HG02885 (cell line): Measurements from ENCODE around the gene ZNF292.
"Not testable (repeated sequence)": the region's sequence is repeated elsewhere in the genome, so short reads cannot be mapped to it uniquely, and the experiment has no call there.

Source experiments
- ATAC-seq: cut with Tn5 transposase; IDR thresholded peaks from one replicate; pipeline ENCODE4 v1.9.1; 2021; ENCODE audit warnings: mild to moderate bottlenecking; ENCODE audit not compliant: unreplicated experiment, poor library complexity

ZNF292 gene

DNA sequence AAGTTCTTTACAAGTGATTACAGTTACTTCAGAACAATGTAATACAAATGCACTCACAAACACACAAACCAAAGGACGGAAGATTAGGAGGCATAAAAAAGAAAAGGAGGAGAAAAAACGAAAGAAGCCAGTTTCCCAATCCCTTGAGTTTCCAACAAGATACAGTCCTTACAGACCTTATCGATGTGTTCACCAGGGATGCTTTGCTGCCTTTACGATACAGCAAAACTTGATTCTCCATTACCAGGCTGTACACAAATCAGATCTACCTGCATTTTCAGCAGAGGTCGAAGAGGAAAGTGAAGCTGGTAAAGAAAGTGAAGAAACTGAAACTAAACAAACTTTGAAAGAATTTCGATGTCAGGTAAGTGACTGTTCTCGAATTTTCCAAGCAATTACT is 104.4 kb downstream of the ZNF292 start:
- no peak for ATAC-seq

DNA sequence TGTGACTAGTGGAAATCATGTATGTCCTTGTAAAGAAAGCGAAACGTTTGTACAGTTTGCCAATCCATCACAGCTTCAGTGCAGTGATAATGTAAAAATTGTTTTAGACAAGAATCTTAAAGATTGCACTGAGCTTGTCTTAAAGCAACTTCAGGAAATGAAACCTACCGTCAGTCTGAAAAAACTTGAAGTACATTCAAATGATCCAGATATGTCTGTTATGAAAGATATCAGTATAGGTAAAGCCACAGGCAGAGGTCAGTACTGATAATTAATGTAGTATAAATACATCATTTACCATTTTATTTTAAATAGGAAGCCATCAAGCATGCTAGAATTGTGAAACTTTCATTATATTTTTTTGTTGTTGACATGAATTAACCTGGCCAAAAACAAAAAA is 106.2 kb downstream of the ZNF292 start:
- peak; percentile 54 for ATAC-seq

DNA sequence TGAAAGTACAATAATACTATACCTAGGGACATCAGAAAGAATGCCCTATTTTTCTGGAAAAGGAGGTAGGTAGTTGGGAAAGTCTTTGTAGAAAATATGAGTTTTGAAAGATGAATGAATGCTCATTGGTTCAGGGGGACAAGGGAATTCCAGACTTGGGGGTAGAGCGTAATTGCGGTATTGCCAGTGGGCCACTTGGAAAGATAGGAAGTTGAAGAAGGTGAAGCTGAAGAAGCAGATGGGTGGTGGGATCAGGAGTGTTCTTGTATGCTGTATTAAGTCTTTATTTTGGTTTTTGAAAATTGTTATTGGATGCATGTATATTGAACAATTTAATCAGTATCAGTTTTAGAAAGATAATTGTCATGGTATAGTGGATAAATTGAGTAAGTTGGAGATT is 109.1 kb downstream of the ZNF292 start:
- no peak for ATAC-seq

- no peak for ATAC-seq
These were observed 119.4 kb downstream of the ZNF292 start for GRCh38 chr6:87274660-87275274.

- no peak for ATAC-seq
These were observed 121.3 kb downstream of the ZNF292 start for GRCh38 chr6:87276624-87277023.

GRCh38 chr6:87277123-87277522 is 121.8 kb downstream of the ZNF292 start:
- ATAC-seq: peak; percentile 42

GRCh38 chr6:87279196-87279595 is 123.8 kb downstream of the ZNF292 start:
- ATAC-seq: no peak

GRCh38 chr6:87281426-87281825 is 126.1 kb downstream of the ZNF292 start:
- no peak for ATAC-seq

- ATAC-seq: no peak
These were observed 127.4 kb downstream of the ZNF292 start for GRCh38 chr6:87282743-87283142.

GRCh38 chr6:87283461-87283860 is 128.1 kb downstream of the ZNF292 start:
- ATAC-seq: no peak

GRCh38 chr6:87287251-87287650 is 131.9 kb downstream of the ZNF292 start:
- ATAC-seq: no peak

DNA sequence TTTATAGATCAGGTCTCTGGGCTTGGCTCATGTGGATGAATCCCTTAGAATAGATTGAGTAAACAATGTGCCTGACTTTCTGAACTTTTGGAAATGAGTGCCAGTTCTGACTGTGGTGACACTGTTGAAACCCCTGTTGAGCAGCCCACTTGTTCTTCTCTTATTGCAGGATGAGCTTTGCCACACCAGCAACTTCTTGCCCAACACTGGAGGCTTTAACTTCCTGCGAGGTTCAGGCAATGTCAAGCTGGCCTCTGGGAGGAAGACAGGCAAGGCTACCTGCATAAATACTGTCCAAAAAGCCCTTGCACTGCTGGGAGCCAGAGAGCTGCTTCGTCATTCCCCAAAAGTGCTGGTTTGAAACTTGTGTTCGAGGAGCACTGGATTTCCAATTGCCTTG is 134.2 kb downstream of the ZNF292 start:
- ATAC-seq: no peak

- ATAC-seq: no peak
These were observed 136.5 kb downstream of the ZNF292 start for GRCh38 chr6:87291883-87292282.

DNA sequence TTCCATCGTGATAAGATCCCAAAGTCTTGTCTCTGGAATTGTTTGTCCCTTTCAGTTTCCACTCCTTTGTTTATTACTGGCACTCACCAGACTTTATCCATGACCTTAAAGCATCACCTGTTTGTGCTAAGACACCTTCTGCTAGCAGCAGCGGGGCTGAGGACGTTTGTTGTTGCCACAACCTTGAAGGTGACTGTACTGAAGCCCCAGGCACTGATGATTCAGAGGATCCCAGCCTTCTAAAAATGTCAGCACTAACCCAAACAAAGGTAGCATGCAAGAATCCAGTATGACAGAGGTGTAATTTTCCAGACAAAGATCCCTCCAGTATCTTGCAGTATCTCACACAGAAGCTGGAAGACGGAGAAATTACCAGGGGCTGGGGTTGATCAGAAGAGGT is 138.2 kb downstream of the ZNF292 start:
- ATAC-seq: no peak

- no peak for ATAC-seq
These were observed 141.8 kb downstream of the ZNF292 start for GRCh38 chr6:87297119-87297518.

- ATAC-seq: not testable (repeated sequence)
These were observed 145.9 kb downstream of the ZNF292 start for GRCh38 chr6:87301277-87301676.

GRCh38 chr6:87308970-87309369 is 153.6 kb downstream of the ZNF292 start:
- ATAC-seq: no peak

DNA sequence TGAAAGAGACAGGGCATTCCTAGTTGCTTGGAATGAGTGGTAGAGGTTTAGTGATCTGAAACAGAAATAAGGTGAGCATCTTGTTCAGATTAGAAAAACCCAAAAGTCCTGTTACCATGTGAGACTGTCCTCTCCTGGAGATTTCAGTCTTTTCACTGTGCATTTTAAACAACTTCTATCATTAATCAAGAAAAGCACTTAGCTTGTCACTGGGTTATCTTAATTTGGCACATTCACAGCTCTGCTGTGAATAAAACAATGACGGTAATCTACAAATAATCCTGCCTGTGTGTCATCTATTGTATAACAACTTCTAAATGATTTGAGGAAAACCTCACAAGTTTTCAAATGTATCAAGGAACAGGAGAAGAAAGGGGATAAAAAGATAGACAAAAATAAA is 157.5 kb downstream of the ZNF292 start:
- ATAC-seq: no peak
